GM18867 (cell line): ENCODE data around the gene RNF215.
"Not testable (repeated sequence)": the region's sequence is repeated elsewhere in the genome, so short reads cannot be mapped to it uniquely, and the experiment has no call there.

Experiments
- ATAC-seq: cut with Tn5 transposase; IDR thresholded peaks from one replicate; pipeline ENCODE4 v1.9.1; 2021; ENCODE audit warnings: mild to moderate bottlenecking, moderate library complexity; ENCODE audit not compliant: unreplicated experiment

Gene RNF215

DNA sequence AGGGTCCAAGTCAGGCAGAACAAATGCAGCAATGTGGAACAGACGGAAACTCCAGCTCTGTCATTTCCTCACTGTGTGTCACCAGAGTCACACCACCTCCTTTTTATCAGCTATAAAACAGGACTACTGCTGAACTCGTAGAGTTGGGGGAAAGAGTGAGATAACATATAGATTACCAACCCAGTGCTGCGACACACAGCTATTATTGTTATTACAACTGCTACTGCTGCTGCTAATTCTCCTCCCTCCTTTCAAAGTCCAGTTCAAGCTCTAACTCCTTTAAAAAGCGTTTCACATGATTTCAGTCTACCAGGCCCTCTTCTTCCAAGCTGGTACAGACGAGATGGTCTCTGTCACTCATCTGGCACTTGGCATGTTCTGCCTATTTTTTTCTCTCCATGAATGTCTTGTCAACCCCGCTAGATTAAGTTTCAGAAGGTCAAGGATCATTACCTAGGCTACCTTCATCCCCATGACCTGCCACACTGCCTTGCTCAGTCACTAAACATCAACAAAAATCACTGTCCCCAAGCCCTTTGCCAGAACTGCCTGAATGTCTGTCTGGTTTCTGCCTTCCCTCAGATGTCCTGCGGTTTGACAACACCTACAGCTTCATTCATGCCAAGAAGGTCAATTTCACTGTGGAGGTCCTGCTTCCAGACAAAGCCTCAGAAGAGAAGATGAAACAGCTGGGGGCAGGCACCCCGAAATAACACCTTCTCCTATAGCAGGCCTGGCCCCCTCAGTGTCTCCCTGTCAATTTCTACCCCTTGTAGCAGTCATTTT is 34.7 kb upstream of the RNF215 start:
- ATAC-seq: no peak

DNA sequence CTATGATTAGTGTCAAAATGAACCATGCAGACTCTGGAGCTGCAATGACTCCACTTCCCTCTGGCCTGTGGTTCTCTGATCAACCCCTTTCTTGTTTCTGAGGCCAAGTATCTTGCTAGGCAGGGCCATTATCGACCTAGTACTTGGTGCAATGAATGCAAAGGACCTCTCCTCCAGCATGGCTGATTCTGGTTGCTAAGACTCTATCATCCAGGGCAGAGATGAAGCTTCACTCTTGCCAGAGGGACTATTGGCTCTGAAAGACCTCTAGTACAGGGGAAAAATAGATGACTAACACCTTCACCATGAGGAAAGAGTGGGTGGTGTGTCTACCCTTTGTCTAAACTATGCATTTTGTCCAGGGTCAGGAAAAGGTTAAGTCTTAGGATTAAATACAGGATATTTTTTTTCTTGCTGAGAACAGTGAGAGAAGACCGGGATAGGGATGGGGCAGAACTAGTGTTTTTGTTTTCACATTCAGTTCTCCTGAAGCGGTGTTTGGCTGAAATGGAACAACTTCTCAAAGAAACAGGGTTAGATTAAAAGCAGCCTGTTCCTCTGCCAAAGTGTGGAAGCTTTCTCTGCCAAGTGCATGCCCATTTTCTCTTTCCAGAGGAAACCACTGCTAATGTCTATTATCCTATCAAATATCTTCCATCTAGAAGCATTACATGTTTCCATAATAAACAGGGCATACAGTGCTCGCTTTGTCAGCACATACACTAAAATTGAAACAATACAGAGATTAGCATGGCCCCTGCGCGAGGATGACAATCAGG is 33.3 kb upstream of the RNF215 start:
- ATAC-seq: no peak

DNA sequence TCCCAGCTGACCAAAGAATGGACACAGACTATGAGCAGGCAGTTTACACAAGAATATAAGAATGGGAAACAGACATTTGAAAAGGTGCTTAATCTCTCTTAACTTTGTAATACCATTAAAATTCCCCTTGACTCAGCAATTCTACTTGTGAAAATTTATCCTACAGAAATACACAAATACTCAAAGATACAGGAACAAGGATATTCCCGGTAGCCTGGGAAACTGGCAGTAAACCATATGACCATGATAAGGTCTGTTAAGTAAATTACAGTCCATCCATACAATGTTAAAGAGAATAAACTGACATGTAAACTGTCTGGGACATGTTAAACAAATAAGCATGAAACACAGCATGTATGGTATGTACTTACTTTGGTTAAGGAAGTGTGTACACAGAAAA is 29.6 kb upstream of the RNF215 start:
- ATAC-seq: no peak

DNA sequence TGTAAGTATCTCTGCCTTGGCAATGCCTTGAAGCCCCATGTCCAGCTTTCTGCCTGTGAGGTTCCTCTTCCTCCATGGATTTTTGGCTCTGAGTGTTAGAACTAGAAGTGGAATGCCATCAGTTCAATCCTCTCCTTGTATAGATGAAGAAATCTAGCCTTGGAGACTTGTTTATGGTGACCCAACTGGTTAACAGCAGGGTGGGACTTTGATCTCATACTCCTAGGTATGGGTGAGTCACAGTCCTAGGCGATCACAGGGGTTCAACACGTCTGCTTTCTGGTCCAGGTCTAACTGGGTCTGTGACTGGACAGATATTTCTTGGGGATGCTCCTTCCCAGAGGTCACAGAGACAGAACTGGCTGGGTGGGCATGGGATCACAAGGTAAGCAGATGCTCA is 29.2 kb upstream of the RNF215 start:
- ATAC-seq: no peak

DNA sequence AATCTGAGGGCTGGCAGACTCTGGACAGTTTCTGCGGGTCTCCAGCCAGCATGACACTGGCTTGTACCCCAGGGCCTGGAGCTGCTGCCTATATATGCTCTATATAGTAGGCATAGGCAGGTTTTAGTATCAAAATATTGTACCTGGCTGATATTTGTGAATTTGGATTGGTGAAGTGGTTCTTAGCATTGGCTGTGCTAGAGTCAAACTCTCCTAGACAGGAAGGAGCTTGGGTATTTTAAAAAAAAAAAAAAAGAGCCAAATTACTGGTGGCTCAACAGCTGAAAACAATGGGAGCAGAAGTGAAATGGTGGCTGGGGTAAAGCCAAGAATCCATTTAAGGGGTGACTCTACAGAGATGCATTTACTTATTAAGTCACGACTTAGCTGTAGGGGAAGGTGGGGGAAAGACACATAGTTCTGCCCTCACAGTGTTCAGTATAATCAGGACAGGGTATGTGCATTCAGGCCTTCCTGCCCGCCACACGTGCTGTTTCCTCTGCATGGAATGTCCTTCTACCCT is 27.4 kb upstream of the RNF215 start:
- ATAC-seq: no peak

DNA sequence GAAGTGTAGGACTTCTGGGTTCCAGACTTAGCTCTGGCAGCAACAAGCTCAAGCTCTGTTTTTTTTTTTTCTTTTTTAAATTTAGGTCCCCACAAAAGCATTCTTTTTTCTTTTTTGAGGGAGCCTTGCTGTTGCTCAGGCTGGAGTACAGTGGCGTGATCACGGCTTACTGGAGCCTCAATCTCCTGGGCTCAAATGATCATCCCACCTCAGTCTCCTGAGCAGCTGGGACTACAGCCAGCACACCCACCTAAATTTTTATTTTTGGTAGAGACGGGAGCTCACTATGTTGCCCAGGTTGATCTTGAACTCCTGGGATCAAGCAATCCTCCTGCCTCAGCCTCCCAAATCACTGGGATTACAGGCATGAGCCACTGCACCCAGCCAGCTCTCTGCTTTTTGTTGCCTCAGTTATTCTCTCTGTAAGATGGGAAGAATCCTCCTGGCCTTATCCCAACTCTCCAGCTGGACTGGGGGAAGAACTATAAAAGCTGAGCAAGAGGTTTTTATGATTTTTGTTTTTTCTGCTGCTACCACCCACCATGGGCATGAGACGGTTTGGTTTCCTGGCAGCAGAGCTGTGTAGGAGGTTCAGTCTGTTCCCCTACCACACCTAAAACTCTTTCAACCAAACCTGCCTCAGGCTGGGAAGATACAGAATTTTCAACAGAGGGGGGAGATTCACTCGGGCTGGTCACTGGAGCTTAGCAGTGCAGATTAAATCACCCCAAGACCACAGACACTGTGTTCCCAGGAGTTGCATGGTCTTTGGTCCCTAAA is 26.7 kb upstream of the RNF215 start:
- no peak for ATAC-seq

DNA sequence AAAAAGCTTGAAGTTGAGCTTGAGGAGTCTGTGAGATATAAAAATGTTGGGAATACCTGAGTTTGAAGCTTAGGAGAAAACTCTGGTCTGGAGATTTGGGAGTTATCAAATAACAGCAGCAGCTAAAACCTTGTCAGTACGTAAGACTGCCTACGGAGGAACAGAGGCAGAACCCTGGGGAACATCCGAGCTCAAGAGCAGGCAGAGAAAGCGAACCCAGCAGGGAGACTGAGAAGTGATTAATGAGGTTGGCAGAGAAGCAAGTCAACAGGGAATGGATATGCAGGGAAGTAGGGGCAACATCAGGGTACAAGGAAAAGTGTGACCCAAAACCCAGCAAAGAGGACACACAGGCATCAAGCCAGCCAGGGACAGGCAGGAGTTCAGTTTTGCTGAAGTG is 25.8 kb upstream of the RNF215 start:
- ATAC-seq: no peak

DNA sequence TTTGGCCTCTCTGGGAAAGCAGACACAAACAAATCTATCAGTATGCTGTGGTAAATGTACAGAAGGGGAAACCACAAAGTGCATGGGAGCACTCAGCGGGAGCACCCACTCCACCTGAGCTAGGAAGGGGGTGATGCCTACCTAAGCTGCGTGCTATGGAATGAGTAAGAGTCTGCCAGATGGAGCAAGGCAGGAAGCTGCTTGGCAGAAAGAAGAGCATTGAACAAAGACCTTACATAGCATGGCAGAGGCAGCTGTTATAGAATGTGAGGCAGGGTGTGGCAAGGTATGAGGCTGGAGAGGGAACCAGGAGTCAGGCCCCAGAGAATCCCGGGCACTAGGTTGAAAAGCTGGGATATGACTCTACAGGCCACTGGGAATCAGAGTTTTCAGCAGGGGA is 24.6 kb upstream of the RNF215 start:
- ATAC-seq: no peak

DNA sequence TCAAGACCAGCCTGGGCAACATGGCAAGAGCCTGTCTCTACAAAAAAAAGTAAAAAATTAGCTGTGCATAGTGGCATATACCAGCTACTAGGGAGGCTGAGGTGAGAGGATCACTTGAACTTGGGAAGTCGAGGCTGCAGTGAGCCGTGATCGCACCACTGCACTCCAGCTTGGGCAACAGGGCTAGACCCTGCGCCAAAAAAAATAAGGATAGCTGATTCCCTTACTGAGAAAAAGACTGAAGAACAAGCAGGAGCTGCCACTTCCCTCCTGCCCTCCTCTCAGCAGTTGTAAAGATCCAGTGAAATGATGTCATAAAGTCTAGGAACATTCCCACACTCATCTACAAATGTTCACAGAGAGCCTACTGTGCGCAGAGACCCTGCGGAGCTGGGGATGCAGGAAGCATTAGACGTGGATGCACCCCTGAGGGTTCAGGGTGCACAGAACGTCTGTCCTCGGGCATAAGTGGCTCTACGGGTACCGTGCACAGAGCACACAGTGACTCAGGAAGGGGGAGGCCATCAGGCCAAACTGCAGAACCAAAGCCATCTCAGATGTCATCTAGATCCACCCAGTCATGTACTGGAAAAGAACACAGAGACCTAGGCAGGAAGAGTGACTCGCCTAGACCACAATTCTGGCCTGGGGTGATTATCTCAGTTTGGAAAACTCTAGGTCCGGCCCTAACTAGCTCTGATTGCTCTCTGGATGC is 21.3 kb upstream of the RNF215 start:
- no peak for ATAC-seq

DNA sequence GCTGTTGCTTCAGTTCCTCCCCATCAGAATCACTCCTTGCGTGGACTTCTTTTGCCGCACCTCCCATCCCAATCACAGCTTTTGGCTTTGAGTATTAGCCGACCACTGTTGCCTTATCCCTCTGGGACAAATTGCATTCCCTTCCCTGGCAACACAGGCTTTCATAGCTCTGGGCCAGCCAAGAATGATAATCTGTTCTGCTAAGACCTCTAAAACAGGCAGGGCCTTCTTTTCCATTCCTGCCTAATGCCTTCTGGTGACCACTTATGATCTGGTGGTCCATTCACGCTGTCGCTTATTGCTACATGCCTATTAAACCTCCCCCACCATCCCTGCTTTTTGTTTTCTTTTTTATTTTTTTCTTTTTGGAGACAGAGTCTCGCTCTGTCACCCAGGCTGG is 19.2 kb upstream of the RNF215 start:
- ATAC-seq: no peak

DNA sequence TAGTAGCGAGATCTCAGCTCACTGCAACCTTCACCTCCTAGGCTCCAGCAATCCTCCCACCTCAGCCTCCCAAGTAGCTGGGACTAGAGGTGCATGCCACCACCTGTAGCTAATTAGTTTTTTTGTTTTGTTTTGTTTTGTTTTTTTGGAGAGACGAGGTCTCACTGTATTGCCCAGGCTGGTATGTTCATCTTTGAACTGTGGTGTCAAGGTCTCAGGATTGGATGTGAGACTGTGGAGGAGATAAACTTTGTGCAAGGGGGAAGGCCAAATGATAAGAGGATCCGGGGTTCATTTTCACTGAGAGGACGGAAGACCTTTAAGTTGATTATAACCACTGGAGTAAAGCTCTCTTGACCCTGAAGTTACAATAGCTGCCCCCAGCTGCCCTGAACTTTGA is 18.5 kb upstream of the RNF215 start:
- no peak for ATAC-seq

DNA sequence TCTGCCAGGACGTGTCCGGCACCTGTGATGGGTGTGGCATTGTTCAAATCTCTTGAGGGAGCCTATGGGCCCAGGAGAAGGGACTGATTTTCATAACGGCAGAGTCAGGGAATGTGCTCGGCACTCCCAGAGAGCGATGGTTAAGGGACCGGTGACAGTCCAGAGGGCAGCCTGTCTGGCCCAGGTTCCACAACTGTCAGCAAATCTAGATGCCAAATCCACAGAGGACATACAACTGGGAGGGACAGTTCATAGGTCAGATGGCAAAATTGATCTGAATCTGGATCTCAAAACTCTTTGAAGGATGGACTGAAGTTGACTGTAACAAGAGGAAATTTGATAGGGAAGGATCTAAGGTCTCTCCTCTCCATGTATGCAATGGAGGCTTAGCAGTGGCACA is 17.1 kb upstream of the RNF215 start:
- ATAC-seq: no peak

DNA sequence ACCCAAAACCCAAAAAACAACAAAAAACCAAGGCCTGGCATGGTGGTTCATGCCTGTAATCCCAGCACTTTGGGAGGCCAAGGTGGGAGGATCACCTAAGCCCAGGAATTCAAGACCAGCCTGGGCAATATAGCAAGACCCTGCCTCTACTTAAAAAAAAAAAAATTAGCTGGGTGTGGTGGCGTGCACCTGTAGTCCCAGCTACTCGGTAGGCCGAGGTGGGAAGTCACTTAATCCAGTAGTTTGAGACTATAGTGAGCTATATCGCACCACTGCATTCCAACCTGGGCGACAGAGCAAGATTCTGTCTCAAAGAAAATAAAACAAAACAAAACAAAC is 15.5 kb upstream of the RNF215 start:
- not testable (repeated sequence) for ATAC-seq

DNA sequence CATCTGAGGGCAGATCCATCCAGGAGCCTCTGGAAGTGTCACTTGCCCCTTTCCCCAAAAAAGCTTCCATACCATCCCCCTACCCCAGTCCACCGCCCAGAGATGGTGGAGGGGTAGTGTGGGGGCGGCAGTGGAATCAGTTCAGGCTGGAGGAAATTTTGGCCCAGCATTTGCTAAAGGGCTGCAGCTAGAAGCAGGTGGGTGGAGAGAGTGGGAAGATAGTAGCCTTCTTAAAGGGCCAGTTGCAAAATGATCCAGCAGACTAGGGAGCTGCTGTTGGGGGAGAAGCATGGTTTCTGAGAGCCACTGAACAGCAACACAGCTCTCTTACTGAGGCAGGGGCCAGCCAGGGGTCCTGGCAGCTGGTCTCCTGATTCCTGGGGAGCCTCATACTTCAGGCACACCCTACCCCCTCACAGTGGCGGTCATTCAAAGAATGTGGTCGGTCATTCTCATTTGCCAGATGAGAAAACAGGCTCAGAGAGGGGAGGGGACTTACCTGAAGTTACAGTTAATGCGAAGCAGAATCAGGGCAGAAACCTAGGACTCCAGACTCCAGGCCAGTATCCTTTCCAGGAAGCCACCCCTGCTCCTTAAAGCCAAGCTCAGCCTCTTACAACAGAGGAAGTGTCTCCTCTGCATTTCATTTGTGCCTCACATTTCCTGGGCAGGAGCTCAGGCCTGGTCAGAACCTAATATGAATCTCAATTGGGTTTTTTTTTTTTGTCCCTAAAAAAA is 15.0 kb upstream of the RNF215 start:
- ATAC-seq: no peak

DNA sequence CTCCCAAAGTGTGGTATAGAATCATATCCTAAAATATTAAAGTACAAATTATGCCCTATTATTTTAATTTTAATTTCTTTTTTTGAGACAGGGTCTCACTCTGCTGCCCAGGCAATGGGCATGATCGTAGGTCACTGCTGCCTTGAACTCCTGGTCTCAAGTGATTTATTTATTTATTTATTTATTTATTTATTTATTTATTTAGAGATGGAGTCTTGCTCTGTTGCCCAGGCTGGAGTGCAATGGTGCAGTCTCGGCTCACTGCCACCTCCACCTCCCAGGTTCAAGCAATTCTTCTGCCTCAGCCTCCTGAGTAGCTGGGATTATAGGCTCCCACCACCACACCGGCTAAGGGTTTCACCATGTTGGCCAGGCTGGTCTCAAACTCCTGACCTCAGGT is 13.8 kb upstream of the RNF215 start:
- ATAC-seq: not testable (repeated sequence)

DNA sequence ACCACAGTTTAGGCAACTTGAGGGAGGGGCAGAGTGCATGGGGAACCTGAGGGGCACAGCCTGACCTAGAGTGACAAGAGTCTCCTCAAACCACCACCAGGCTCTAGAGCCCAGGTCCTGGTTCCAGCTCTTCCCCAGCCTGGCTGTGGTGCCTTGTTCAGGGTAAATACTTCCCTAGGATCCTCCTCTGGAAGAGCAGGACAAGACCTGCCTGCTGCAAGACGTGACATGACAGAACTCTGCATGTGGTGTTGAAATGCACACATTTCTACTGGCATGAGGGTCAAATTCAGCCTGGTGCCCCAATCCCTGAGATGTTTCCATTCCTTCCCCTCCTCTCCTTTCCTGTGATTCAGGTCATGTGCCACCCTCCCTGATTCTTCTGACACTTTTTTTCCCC is 12.9 kb upstream of the RNF215 start:
- ATAC-seq: no peak

DNA sequence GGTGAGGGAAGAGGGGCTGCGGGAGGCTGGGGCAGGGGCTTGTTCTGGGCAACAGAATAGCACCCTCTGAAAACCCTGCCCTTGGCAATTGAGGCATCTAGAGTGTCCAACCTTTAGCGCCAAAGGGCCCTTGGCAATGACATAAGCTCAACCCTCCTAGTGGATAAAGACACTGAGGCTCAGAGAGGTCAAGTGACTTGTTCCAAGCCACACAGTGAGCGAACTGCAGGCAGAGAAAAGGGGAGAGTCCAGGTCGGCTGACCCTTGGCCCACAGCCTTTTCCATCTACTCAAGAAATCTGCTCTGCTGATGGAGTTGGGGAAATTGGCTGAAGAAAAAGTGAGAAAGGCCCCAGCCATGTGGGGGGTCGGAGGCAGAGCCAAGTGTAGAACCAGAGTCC is 12.5 kb upstream of the RNF215 start:
- no peak for ATAC-seq

DNA sequence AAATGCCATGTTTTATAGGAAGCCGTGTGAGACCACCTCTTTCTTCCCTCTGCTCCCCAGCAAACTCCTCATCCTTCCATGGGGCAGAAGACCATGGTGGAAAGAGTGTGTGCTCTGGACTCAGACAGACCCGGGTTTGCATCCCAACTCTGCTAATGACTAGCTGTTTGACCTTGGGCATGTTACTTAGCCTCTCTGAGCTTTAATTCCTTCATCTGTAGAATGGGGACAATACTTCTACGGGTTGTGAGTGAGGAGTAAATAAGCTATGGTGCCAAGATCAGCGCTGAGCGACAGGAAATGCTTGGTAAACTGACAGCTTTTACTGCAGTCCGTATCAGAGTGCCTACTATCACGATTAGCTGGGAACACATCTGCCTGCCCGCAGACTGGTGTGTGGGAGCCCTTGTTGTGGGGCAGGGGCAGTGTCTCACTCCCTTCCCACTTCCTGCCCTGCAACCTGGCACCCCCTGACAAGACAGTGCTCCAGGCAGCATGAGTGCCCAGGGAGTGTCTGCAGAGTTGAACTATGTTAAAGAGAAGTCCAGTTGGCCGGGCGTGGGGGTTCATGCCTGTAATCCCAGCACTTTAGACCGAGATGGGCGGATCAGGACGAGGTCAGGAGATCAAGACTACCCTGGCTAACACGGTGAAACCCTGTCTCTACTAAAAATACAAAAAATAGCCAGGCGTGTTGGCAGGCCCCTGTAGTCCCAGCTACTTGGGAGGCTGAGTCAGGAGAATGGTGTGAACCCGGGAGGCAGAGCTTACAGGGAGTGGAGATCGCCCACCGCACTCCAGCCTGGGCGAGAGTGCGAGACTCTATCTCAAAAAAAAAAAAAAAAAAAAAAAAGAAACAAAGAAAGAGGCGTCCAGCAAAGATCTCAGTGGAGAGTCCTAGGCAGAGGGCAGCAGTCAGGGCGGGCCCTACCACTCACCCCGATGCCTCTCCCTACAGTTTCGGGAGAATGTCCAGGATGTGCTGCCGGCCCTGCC is 11.8 kb upstream of the RNF215 start:
- ATAC-seq: no peak
